ENCODE data around the gene KAT2A.
"Not testable (repeated sequence)": the region's sequence is repeated elsewhere in the genome, so short reads cannot be mapped to it uniquely, and the experiment has no call there.

Gene KAT2A

DNA sequence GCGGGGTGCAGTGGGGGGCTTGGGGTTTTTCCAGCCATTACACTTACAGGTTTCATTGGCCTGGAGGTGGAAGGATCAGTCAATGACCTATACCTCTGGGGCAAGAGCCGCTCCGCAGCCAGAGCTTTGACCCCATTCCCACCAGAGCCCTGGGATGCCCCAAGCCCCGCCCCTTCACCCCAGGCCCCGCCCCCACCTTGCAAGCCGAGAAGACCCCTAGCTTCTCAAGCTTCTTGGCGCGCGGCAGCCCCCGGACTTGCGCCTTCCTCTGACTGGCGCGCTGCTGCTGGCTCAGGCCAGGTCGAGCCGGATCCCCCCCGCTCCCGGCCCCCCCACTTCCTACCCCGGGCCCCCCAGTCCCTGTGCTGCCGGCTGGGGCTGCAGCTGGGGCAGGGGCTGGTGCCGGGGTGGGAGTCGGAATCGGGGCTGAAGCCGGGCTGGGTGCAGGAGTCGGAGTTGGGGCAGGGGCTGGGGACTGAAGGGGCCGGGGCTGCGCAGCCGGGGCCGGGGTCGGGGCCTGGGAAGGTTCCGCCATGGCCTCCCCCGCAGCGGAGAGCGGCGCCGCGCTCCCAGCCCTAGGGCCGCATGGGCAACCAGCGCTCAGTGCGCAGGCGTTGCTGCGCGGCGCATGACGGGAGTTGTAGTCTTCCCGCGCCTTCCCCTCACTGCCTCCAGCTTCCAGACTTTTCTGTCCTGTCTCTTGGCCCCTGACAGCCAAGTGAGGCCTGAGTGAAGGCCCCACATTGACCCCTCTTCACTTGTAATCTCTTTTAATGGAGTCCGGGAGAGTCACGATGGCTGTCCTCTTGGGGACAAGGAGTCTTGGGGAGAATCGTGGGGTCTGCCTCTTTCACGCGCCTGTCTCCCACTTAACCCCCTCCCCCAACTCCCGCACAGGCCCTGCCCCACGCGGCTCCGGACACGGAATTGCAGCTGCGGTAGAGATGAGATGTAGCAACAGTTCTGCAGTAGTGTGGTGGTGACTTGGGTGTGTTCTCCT lies at the start of gene KAT2A:
TSS of gene KAT2A (minus strand) at position 598 of the 1,000 bp plus-strand sequence. CDS start at position 535, 63 bp downstream.
- peak; percentile 64 to 69 for DNase-seq (ENCODE audit: low read depth in 2 of 2)

DNA sequence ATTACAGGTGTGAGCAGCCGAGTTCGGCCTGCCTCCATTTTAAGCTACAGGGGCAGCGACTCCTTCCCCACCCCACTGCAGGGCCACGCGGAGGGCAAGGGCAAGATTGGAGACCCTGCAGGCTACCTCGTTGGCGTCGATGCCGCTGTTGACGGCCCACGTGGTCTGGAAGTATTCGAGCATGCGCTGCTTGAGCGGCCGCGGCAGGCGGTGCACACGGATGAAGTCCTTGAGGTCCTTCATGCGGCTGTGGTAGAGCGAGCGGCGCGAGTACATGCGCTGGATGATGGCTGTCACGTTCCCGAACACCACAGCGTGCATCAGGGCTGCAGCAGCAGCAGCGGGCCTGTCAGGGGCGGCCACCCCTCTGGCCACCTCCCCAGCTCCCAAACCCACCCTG lies 48.2 kb upstream of the KAT2A start:
- DNase-seq (ENCODE audit: low read depth in 2 of 2), result no peak

DNA sequence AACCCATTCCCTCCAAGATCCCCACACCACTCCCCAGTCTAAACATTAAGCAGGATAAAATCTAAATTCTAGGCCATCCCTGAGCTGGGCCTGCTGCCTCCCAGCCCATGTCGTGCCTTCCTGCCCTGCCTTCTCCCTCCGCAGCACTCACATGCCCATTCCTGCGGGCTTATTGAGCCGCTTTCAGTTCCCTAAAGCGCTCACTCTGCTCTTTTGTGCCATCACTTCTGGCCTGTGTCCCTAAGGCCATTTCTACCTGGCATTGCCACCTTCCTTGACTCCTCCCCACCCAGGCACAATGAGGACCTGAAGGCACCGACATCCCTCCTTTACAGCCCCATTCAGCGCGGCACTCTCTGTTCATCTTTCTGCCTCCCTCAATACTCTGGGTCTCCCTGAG lies 46.6 kb upstream of the KAT2A start:
- DNase-seq (ENCODE audit: low read depth in 2 of 2), result no peak

DNA sequence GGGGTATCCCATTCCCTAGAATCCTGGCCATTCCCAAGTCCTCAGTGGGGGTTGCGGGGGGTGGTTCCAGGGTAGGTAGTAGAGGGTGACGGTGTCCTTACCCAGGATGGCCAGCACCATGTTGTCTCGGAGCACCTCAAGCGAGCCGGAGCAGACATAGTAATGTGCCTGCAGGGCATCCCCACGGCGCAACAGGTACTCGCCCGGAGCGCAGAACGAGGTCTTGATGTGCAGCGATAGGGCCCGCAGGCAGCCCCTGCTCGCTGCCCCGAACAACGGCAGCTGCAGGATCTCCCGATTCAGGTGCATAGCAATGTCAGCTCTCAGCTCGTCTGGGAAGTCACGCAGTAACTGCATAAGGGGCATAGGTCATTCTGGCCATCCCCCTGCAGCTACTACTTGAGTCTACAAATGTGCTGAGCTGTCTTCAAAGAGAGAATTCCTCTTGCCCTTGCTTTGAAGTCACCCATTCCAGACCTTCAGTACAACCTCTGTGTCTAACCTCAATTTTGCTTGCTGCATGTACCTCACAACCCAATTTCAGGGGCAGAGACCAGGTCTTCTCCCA lies 45.1 kb upstream of the KAT2A start:
- DNase-seq (ENCODE audit: low read depth in 2 of 2), result no peak

DNA sequence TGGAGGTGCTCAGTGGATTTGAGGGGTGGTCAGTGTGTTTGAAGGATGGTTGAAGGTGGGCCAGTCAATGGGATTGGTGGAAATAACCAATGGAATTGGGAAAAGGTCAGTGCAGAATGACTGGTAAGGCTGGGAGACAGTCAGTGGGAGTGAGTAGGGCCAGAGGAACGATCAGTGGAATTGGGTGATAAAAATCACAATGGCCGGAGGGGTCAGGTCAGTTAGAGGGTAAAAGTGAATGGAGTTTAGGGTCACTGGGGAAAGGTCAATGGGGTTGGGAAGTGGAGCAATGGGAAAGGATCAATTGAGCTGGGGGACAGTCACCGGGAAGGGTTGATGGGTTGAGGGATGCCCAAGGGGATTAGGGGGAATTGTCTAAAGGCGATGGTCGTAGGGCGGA lies 44.6 kb upstream of the KAT2A start:
- no peak for DNase-seq (ENCODE audit: low read depth in 2 of 2)

DNA sequence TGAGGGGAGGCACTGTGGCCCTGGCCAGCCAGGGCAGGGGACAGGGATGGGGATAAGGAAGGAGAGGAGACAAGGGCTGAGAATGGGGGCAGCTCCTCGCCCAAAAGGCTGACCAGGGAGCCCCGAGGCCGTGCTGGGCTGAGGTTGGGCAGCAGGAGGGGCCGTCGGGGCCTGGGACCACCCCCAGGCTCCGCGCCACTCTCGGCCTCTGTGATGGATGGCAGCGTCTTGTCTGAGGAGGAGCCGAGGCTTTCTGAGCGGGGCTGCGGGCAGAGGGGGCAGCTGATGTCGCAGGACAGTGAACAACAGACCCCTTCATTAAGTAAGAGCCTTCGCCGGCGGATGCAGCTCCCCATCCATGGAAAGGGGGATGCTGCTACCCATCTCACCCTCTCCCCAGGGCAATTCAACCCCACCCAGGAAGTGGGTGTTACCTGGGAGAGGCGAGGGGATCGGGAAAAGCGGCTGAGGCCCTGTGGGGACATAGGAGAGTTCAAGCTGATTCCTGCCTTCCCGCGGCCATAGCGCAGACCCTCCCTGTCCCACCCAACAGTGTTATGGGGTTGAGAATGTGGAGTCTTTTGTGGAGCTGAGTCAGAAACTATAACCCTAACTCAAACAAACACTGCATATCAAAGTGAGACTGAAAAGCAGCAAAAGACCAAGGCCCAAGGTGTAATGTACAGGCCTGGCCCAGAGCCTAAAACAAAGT lies 42.7 kb upstream of the KAT2A start:
- no peak for DNase-seq (ENCODE audit: low read depth in 2 of 2)

DNA sequence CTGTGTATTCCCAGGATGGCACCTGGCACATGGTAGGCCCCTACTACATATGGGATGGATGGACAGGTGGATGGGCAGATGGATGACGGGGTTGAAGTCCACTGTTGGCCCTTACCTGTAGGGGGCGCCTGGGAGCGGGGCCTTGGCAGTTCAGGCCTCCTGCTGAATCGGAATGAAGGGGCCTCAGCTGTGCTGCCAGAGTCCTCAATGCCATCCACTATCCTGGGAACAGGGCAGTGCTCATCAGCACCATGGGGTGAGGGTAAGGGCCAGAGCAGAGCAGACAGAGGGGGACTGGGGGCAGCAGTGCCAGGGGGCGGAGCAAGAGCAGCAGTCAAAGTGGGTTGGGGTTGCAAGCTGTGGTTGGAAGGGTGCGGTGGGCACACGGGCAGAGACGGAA lies 41.9 kb upstream of the KAT2A start:
- DNase-seq (ENCODE audit: low read depth in 2 of 2), result peak in 1 of 2 donors; percentile 58

DNA sequence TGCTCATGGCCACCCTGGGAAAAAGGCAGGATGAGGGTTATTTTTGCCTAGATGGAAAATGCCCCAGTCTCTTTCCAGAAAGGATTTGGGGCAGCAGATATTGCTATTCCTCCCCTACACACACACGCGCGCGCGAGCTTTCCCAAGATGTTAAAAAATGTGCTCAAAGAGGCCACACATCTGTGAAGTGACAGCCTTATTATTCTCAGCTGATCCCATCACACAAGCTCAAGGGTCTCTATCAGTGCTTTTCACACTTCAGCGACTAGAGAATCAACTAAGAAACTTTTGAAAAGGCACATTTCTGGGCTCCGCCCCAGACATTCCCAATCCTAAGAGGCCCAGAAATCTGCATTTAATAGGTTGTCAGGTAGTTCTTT lies 39.4 kb upstream of the KAT2A start:
- no peak for DNase-seq (ENCODE audit: low read depth in 2 of 2)

DNA sequence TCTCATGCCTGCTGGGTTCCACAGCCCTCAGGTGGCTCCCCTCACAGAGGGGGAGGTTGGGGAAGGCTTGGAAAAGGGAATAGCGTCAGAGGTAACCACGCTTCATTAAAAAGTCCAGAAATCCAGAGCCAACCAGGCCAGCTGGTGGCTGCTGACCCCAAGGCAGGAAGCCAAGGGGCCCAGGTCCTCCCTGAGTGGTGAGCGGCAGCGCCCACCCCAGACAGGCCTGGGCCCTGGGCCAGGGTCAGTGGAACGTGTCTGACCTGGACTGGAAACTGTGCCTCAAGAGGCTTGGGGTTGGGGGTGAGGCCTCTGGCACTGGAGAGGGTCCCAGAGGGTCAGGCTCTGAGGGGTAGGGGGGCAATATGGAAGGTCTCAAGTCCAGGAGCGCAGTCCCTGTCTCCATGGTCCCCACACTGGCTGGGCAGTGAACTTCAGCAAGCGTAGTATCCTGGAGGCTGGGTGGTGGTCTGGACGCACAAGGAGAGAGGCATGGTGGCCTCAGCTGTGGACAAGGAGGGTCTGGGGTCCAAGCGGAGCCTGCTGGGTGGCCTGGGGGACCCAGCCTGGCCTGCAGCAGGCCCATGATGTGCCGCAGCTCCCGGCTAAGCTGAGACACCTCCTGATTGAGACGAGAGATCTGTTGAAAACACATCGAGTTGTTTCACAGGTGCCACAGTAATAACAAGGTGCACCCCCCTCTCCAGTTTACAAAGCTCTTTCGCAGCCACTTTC lies 38.8 kb upstream of the KAT2A start:
- DNase-seq (ENCODE audit: low read depth in 2 of 2), result no peak

DNA sequence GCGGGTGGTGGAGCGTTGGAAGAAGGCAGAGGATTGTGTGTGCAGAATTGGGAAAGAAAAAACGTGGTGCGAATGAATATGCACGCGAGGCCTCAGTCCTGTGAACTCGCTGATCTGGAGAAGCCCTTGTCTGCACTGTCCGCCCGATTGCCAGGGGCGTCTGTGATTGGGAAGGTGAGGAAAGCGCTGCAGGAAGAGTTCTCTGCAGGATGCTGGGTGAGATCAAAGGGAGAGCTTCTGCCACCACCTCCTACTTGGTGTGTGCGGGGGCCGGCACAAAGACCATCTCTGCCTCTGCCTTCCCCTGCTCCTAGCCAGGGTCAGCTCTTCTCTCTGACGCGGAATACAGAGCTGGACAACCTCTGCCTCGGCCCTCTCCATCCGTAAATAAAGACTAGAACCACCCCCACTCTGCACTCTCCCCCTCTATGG lies 34.5 kb upstream of the KAT2A start:
- no peak for DNase-seq (ENCODE audit: low read depth in 2 of 2)

DNA sequence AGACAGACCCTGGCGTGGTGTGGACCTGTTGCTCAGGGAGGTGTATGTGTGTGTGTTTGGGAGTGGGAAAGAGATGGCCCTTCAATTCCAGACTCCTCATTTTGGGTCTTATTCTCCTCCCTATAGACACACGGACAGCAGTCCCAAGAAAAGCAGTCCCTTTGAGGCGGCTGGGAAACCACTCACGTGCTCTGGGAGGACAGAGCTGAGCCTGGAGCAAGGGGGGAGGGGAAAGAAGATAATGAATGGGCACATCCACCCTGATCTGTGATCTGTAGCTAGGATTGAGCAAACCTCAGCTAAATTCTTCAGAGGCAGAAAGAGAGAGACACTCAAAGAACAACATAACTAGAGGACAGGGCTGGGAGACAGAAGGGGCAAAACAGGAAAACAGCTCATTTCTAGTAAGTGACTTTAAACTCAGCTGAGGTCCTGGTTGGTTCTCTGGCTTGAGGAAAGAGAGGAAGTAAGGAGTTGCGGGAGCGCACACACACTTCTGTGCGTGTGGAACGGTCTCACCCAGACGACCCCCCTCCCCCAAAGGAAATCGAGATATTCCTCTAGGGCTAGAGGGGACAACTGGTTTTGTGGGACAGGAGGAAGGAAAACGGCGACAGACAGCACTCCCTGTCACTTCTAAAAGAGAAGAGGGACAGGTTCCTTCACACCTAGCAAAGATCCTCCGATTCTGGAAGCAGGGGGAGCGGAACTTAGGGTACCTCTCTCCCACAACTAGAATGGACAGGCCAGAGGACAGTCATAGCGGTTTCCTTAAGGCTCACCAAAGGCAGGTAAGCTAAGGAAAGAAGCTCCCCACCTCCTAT lies 33.0 kb upstream of the KAT2A start:
- DNase-seq (ENCODE audit: low read depth in 2 of 2), result no peak

DNA sequence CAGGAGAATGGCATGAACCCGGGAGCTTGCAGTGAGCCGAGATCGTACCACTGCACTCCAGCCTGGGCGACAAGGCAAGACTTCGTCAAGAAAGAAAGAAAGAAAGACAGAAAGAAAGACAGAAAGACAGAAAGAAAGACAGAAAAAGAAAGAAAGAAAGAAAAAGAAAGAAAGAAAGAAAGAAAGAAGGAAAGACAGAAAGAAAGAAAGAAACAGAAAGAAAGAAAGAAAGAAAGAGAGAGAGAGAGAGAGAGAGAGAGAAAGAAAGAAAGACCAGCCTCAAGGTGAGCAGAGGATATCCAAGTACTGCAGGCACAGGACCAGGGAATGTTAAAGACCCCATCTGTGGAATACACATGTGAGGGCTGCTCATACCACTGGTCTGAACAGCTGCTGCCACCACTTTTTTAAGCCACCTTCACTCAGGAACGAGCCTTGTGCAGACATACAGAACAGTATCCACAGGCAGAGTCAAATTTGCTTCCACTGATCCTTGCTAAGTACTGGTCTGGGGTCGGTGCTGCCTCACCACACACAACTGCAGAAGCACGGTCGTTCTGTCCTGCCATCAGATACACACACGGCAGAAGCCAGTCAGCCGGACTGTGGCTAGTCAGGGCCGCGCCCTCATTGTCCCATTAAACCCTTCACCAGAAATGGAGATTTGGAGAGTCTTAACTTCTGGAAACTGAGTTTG lies 25.9 kb upstream of the KAT2A start:
- no peak for DNase-seq (ENCODE audit: low read depth in 2 of 2)

DNA sequence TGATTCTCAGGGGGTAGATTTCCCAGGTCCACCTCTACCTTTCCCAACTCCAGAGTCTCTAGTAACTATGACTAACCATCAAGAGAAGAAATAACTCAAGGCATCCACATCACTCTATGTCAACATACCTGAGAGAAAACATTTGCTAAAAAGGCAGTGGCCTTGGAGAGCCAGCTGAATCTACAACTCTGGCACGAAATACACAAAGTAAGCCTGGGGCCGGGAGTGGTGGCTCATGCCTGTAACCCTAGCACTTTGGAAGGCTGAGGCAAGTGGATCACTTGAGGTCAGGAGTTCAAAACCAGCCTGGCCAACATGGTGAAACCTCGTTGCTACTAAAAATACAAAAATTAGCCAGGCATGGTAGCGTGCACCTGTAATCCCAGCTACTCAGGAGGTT lies 22.0 kb upstream of the KAT2A start:
- not testable (repeated sequence) for DNase-seq (ENCODE audit: low read depth in 2 of 2)

DNA sequence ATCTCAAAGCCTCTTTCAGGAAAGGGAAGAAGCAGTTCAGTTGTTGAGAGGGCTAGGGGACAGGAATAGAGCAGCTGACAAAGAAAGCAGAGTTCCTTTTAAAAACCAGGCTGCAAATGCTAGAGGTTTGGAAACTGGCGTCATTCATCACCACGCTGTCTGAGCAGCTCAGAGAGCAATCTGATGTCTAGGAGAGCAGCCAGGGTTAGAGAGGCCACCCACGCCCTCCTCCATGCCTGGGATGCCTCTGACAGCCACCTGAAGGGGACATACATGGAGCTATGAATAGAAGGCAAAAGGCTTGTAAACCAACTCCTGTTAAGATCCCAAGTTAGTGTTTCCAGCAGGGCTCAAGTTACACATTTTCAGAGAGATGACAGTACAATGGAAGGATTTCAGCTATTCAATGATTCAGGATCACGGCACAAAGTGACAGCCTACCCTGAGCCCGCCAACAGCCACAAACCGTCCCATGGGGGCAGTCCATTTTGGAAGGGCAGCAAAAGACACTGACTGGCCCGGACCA lies 21.3 kb upstream of the KAT2A start:
- no peak for DNase-seq (ENCODE audit: low read depth in 2 of 2)

DNA sequence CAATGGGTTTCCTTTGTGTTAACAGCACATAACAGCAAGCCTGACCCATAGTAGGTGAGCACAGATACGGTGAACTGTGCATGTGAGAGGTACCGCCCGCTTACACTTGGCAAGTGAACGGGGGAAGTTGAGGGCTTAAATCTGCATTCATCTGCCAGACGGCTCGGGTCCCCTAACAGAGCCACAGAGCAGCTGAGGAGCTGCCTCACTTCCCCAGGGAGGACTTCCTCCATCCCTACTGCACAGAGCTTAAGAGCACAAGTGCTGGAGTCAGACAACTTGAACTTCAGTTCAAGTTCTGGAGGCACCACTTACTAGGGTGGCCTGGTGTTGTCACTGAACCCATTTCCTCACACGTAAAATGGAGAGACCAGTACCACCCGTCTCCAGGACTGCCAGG lies 20.2 kb upstream of the KAT2A start:
- DNase-seq (ENCODE audit: low read depth in 2 of 2), result no peak

DNA sequence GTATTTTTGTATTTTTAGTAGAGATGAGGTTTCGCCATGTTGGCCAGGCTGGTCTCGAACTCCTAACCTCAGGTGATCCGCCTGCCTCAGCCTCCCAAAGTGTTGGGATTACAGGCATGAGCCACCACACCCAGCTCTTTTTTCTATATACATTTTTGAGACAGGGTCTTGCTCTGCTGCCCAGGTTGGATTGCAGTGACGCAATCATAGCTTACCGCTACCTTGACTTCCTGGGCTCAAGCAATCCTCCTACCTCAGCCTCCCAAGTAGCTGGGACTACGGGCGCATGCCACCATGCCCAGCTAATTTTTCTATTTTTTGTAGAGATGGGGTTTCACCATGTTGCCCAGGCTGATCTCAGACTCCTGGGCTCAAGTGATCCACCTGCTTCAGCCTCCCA lies 19.5 kb upstream of the KAT2A start:
- not testable (repeated sequence) for DNase-seq (ENCODE audit: low read depth in 2 of 2)

DNA sequence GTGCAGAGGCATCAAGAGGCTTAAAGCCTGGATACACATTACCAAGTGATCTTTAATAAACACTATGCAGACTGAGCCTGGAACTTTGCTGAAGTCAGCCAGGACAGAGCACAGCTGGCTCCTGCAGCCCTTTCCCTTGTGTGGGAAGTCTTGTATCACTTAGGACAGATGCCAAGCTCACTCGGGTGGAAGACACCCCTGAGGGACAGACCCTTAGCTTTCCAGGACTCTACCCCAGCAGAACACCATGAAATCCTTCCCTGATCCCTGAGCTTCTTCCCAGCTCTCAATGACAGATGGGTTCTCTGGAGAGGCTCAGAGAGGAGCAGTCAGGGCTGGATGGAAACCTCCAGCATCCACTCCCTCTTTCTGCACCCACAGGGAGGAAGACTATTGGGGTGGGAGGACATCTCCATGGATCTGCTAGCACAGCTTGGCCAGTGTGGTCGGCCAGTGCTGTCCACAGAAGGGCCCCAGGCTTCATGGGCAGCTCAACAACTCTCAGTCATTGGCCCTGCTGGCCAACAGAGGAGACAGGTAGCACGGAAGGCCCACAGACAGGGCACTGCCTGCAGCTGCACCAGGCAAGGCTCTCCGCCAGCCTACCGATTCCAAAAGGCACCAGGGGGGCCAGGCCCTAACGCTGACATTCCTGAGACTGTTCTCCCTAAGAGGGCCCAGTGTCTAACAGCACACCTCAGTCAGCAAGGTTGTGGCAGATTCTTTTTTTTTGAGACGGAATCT lies 17.8 kb upstream of the KAT2A start:
- no peak for DNase-seq (ENCODE audit: low read depth in 2 of 2)

DNA sequence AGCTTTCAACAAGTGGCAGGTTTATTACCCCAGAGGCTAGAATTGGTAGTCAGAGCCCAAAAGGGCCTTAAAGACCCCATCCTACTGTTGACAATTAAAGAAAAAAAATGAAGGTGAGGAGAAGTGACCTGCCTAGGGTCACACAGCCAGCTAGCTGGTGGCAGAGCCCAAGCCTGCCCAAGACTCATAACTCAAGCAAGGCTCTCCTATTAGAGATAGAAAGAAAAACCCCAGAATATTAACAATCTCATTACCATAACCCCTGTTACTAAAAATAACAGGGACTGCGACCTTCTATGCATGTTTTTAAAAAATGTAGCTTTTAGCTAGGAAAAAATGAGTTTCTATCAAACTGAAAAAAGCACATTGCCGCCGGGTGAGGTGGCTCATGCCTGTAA lies 15.5 kb upstream of the KAT2A start:
- DNase-seq (ENCODE audit: low read depth in 2 of 2), result no peak
